ENCODE data around the gene CFAP20.
"Not testable (repeated sequence)": the region's sequence is repeated elsewhere in the genome, so short reads cannot be mapped to it uniquely, and the experiment has no call there.

The CFAP20 gene

DNA sequence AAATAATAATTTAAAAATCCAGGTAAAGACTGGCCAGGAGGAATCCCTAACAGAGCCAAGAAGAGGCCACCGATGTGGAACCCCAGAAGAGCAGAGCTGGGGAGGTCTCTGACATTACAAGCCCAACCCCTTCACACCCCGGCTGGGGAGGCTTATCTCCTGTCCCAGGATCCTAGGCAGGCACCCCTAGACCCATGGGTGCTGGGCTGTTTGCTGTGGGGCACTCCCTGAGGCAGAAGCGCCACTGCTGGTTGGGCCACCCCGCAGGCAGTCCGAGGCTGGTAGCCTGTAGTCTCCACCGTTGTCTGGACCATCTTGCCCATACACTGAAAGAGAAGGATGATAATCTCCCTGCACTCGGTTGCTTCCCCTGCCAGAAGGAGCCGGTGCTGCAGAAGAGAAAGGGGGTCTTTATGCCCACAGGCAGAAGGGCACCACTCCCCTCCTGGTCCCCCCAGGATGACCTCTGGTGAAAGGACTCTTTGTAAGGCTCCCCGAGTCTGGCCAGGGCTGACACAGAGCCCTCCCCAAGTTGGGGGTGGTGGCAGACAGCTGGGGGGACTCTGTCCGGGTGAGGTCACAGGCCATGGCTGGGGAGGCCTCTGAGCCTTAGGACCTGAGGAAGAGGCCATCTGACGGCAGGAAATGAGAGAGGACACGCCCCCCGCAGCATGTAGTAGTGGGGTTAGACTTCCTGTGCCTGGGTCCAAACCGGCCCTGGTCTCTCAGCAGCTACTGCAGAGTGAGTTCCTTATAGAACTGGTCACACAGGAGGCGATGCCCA is 34.2 kb downstream of the CFAP20 start:
- no peak for DNase-seq

DNA sequence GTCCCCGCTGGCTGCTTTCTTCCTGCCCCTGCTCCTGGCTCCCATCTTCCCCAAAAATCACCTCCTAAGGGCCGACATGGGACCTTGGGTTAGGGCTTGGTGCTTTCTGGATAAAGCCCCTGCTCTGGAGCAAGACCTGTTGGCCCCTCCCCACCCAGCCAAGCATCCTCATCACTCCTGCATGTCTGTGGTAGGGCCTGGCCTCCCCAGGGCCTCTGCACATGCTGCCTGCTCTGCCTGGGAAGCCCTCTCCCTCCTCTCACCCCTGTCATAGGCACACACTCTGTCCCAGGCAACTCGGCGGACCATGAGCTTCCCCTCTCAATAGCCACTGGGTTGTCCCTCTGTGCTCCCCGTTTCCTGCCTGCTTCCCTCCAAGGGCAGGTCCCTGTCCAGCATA is 35.2 kb downstream of the CFAP20 start:
- no peak for DNase-seq

DNA sequence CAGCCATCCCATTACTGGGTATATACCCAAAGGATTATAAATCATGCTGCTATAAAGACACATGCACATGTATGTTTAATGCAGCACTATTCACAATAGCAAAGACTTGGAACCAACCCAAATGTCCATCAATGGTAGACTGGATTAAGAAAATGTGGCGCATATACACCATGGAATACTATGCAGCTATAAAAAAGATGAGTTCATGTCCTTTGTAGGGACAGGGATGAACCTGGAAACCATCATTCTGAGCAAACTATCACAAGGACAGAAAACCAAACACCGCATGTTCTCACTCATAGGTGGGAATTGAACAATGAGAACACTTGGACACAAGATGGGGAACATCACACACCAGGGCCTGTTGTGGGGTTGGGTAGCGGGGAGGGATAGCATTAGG is 38.8 kb downstream of the CFAP20 start:
- not testable (repeated sequence) for DNase-seq

DNA sequence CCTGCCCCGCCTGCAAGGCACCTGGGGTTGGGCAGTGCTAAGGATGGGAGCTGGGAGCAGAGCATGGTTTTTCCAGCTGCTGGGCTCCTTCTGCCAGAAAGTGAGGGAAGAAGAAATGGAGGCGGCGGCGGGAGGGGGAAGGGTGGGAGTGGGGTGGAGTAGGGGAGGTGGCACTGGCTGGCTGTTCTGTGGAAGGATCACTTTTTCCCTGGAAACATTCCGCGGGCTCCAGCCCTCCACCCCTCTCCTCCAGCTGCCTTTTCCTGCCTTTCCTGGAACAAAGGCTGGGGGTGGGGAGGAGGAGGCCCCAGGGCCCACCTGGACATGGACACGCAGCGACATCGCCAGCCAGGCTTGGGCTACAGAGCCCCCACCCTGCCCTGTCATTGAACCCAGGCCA is 41.1 kb downstream of the CFAP20 start:
- no peak for DNase-seq

DNA sequence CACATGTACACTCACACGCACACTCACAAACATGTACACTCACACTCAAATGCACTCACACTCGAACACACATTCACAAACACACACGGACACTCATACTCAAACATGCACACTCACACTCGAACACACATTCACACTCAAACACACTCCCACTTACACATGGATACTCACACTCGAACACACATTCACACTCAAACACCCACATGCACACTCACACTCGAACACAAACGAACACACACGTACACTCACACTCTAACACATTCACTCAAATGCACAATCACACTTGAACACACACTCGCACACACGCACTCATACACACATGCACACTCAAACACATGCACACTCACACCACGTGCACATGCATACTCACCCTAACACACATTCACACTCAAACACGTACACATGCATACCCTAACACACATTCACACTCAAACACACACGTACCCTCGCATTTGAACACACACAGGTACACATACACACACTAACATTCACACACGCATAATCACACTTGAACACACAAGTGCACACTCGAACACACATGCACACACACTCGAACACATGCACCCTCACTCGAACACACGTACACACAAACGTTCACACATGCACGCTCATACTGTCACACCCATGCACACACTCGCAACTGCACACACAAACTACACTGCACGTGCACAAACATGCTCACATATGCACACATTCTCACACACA is 41.8 kb downstream of the CFAP20 start:
- DNase-seq, result no peak

DNA sequence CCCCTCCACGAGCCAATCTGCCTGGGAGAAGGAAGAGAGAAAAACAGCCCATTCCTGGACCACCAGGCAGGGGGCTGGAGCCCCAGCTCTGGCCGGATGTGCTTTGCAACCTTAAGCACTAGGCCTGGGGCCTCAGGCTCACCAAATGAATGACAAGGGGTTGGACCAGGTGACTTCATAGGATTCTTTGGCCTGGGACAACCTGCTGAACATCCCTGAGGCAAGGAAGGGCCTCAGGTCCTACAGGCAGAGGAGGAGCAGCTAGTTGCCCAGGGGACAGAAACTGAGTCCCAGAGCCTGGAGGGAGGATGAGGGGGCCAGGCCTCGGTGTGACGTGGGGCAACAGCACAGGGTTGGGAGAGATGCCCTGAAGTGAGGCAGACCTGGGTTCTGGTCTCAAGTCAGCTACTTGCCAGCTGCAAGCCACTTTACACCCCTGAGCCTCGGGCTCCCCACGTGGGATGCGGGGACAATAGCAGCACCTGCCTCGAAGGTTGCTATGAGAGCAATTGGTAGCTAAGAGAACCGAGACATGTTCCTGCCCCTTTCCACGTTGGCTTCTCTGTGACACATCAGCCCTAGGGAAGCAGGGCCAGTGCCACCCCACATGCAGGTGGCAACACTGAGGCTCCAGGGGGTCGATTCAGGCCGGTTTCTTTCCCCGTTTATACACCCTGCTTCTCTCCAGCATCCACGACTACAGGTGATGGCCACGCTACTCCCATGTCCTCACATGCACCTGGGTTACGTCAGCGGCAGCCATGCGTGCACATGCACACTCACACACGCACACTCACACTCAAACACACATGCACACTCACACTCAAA is 42.6 kb downstream of the CFAP20 start:
- no peak for DNase-seq

DNA sequence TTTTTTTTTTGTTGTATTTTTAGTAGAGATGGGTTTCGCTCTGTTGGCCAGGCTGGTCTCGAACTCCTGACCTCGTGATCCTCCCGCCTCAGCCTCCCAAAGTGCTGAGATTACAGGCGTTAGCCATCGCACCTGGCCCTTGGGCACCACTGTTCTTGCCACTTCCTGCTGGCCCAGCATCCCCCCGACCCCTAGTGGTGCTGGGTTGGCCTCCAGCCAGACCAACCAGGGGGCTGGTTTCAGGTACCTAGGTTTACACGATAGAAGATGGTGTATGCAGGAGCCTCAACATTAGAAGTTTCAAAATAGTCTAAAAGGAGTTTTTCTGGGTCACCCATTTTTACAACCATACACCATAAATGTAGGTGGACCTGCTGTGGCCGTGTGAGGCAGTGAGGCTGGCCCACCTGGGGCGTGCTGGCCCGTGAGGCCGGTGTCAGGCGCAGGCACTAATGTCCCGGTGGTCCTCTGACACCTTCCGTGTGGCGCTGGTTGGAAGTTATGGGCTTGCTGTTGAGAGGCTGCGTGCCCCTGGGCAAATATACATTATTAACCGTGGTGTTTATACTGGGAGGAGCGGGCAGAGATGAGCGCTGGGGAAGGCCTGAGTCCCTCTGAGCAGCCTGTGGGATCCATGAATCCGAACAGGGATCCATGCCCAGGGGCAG is 43.5 kb downstream of the CFAP20 start:
- no peak for DNase-seq

DNA sequence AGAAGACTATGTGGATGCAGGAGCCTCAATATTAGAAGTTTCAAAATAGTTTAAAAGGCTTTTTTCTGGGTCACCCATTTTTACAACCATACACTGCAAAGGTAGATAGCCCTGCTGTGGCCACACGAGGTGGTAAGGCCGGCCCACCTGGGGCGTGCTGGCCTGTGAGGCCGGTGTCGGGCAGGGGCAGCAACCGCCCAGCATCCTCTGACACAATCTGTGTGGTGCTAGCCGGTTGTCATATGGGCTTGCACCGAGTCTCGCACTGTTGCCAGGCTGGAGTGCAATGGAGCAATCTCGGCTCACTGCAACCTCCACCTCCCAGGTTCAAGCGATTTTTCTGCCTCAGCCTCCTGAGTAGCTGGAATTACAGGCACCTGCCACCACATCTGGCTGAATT is 44.0 kb downstream of the CFAP20 start:
- no peak for DNase-seq

DNA sequence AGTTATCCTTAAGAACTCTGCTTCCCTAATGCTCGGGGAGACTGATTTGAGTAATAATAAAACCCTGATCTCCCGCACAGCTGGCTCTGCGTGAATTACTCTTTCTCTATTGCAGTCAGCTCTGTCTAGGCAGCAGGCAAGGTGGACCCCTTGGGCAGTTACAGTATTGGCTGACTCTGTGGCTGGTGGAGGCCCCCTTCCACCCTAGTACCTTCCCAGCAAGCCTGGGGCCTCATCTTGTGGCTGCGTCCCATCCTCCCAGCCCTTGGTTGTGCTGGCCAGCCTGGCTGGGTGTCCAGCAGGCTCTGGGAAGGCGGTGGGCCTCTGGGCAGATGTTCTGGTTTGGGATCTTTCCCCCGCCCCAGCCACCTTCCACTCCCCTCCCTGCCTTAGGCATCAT is 44.5 kb downstream of the CFAP20 start:
- DNase-seq, result no peak

DNA sequence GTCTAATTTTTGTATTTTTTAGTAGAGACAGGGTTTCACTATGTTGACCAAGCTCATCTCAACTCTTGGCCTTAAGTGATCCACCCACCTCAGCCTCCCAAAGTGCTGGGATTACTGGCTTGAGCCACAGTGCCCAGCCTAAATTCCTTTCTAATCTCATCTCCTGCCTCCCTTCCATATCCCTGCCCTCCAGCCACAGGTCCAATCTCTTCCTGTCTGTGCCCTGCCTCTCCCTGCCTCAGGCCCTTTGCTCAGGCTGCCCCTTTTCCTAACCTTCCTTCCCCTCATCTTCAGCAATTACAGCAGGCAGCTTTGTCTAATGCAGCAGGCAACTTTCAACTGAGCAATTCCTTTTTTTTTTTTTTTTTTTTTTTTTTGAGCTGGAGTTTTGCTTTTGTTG is 46.8 kb downstream of the CFAP20 start:
- no peak for DNase-seq

DNA sequence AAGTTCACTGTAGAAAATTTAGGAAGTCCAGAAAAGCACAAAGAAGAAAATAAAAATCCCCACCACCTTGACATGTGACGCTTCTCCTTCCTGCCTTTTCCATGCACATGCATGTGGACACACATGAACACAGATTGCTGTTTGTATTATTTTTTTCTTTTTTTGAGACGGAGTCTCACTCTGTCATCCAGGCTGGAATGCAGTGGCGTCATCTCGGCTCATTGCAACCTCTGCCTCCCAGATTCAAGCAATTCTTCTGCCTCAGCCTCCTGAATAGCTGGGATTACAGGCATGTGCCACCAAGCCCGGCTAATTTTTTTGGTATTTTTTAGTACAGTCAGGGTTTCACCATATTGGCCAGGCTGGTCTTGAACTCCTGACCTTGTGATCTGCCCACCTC is 48.5 kb downstream of the CFAP20 start:
- DNase-seq, result not testable (repeated sequence)

DNA sequence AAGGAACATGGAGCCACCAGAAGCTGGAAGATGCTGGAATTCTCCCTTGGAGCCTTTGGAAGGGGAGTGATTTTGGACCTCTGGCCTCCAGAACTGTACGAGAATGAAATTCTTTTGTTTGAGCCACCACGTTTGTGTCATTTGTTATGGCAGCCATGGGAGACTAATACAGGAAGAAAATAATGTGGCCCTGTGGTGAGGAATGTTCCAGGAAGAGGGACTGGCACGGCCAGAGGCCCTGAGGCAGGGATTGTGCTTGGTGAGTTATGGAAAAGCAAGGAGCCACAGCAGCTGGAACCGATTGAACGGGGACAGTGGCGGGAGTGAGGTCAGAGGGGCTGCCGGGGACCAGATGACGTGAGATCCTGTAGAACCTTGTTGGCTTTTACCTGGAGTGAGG is 51.4 kb downstream of the CFAP20 start:
- no peak for DNase-seq

DNA sequence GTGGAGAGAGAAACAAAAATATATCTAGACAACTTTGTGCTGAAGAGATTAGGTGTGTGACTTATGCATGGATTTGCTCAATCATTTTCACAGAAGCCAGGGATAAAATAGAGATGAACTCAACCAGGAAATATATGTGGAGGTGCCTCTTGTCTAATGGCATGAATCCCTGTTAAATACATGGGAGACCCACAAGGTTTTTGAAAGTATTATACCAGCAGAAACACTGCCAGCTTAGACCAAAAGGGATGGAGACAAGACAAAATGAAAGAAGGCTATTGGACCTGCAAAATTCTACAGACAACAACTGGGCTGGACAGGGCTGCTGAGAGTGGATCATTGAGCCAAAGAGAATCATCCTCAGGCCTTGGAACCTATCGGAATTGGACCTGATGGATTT is 52.7 kb downstream of the CFAP20 start:
- no peak for DNase-seq

DNA sequence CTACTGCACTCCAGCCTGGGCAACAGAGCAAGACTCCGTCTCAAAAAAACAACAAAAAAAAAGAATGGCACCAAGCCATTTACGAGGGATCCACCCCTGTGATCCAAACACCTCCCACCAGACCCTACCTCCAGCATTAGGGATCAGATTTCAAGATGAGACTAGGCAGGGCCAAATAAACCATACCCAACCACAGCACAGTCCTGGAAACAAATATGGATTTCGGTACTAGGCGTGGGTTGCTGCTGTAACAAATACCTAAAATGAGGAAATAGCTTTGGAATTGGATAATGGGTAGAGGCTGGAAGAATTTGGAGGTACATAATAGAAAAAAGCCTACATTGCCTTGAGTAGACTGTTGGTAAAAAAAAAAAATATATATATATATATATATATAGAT is 54.5 kb downstream of the CFAP20 start:
- no peak for DNase-seq

DNA sequence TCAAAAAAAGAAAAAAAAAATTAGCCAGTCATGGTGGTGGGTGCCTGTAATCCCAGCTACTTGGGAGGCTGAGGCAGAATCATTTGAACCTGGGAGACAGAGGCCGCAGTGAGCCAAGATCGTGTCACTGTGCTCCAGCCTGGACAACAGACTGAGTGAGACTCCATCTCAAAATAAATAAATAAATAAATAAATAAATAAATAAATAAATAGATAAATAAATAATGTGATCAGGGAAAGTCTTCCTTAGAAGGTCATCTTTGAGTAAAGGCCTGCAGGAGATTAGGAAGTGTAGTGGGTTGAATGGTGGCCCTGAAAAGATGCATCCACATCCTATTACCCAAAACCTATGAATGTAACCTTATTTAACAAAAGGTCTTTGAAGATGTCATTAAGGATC is 56.1 kb downstream of the CFAP20 start:
- not testable (repeated sequence) for DNase-seq

DNA sequence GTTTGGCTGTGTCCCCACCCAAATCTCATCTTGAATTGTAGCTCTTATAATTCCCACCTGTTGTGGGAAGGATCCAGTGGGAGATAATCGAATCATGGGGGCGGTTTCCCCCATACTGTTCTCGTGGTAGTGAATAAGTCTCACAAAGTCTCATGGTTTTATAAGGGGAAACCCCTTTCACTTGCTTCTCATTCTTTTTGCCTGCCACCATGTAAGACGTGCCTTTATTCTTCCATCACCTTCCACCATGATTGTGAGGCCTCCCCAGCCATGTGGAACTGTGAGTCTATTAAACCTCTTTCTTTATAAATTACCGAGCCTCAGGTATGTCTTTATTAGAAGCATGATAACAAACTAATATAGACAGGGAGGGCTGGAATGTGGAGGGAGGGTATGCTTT is 57.0 kb downstream of the CFAP20 start:
- not testable (repeated sequence) for DNase-seq

DNA sequence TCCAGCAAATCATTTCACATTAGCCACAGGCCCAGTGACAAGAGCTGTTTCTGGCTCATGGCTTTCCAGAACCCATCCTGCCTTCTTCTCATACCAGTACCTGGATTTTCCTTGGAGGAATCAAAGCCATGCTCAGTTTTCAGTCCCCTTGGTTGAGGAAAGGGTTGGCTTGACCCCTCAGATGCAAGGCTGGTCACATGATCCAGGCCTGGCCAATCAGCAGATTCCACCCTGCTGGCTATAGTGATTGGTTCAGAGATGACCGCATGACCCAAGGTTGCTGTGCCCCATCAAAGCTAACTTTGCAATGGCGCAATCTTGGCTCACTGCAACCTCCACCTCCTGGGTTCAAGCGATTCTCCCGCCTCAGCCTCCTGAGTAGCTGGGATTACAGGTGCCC is 58.6 kb downstream of the CFAP20 start:
- no peak for DNase-seq
